Ramos (cell line): ENCODE results near the gene TSPAN1.

Source experiments
- in situ Hi-C: fragments of 300-500 bp; cut with MboI; formaldehyde crosslinking; loops from one replicate; pipeline ENCODE4 v1.14.3; 2022; ENCODE audit warnings: low sequenced_read_pairs; ENCODE audit not compliant: unreplicated experiment

TSPAN1 gene

GRCh38 chr1:46158312-46159281 is 16.3 kb upstream of the TSPAN1 start:
- in situ Hi-C loops, result no loop called here

GRCh38 chr1:46159516-46159915 is 15.4 kb upstream of the TSPAN1 start:
- in situ Hi-C loops, result no loop called here

- in situ Hi-C loops, result no loop called here
Measured at GRCh38 chr1:46160212-46160611, 14.7 kb upstream of the TSPAN1 start.

- in situ Hi-C loops, result no loop called here
Measured at GRCh38 chr1:46166521-46167462, 8.1 kb upstream of the TSPAN1 start.

- in situ Hi-C loops, result no loop called here
Measured at GRCh38 chr1:46168477-46168876, 6.4 kb upstream of the TSPAN1 start.

GRCh38 chr1:46169811-46170454 is 5.0 kb upstream of the TSPAN1 start:
- in situ Hi-C loops, result no loop called here

GRCh38 chr1:46171351-46171750 is 3.5 kb upstream of the TSPAN1 start:
- in situ Hi-C loops, result no loop called here

GRCh38 chr1:46171871-46172270 is 3.0 kb upstream of the TSPAN1 start:
- in situ Hi-C loops, result no loop called here

GRCh38 chr1:46172321-46172720 is 2.6 kb upstream of the TSPAN1 start:
- in situ Hi-C loops, result no loop called here

- in situ Hi-C loops, result no loop called here
Measured at GRCh38 chr1:46173361-46173856, 1.5 kb upstream of the TSPAN1 start.

- in situ Hi-C loops, result loop anchor here (5.0 kb wide), 1 partner anchor 138 kb away; no protein-coding TSS in a partner anchor
Measured at GRCh38 chr1:46175243-46175642, 356 bp downstream of the TSPAN1 start.

- in situ Hi-C loops, result loop anchor here (5.0 kb wide), 1 partner anchor 139 kb away; no protein-coding TSS in a partner anchor
Measured at GRCh38 chr1:46176211-46176865, 1.5 kb downstream of the TSPAN1 start, which contains the start of gene P3R3URF. Gene P3R3URF, minus strand, starts transcription at chr1:46176488. Its CDS starts 17 bp downstream, at chr1:46176471.

- in situ Hi-C loops, result loop anchor here (5.0 kb wide), 1 partner anchor 142 kb away; no protein-coding TSS in a partner anchor
Measured at GRCh38 chr1:46179138-46180081, 4.5 kb downstream of the TSPAN1 start.

GRCh38 chr1:46180082-46180616 is 5.3 kb downstream of the TSPAN1 start:
- in situ Hi-C loops, result no loop called here

- in situ Hi-C loops, result no loop called here
Measured at GRCh38 chr1:46181343-46182260, 6.7 kb downstream of the TSPAN1 start.

- in situ Hi-C loops, result no loop called here
Measured at GRCh38 chr1:46183079-46183847, 8.4 kb downstream of the TSPAN1 start.
